Stimulated activated CD4-positive, alpha-beta T cell treated with anti-CD3 and anti-CD28 coated beads, Interleukin-4, amount 100 ng/mL, for 1 hour (primary cell): ENCODE data around the gene CRACDL.

Experiments used
- DNase-seq: peaks from one replicate; pipeline ENCODE4 v3.0.0-alpha.2; 2020

The CRACDL gene

DNA sequence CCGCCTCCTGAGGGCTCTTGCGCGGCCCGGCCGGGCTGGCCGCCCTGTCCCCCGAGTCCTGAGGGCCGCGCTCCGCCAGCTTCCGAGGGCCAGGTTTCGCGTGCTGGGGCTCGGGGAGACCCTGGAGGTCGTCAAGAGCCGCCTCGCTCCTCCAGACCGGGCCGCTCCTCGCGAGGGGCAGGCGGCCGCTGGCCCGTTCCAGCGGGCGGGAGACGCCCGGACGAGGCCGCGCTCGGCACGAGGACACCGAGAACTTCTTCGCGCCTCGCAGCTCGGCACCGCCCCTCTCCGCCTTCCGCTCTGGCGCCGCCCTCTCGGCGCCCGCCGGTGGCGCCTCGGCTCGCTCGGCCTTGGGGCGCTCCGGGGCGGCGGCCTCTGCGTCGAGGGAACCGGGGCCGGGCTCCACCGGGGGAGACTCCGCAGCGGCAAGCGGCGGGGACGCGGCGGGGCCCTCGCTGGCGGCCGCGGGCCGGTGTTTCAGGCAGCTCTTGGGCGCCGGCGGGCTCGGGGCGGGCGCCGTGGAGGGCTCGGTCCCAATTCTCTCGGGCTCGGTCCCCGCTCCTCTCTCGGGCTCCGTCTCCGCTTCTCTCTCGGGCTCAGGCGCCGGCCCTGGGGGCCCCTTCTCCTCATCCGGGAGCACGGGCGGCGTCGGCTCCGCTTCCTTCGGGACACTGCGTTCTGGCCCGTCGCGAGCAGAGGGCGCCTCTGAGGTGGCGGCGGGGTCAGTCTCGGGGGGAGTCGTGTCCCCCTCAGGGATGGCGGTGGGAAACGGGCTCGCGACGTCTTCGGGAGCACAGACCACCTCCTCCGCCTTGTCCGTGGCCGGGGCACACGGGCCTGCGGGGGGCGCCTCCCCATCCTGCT lies 113.5 kb downstream of the CRACDL start:
- DNase-seq, result peak; percentile 69

DNA sequence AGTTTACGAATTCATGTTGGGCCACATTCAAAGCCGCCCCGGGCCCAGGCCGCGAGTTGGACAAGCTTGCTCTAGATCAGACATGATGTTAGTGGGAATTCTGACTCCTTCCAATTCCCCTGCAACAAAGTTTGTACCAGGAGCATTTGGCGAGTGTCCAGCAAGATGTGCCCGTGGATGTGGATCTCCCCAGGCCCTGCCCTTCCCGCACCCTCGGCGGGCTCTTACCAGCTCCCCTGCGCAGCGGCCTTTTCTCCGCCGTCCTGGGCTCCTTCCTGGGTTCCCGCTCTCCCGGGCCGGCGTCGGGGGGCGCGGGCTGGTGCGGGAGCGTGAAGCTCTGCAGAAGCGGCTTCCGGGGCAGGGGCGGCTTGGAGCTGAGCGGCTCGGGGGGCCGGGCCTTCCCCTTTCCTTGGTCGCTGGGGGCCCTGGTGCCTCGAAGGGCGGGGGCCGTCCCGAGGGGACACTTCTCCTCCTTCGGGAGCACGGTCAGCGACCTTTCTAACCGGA lies 114.3 kb downstream of the CRACDL start:
- no peak for DNase-seq

DNA sequence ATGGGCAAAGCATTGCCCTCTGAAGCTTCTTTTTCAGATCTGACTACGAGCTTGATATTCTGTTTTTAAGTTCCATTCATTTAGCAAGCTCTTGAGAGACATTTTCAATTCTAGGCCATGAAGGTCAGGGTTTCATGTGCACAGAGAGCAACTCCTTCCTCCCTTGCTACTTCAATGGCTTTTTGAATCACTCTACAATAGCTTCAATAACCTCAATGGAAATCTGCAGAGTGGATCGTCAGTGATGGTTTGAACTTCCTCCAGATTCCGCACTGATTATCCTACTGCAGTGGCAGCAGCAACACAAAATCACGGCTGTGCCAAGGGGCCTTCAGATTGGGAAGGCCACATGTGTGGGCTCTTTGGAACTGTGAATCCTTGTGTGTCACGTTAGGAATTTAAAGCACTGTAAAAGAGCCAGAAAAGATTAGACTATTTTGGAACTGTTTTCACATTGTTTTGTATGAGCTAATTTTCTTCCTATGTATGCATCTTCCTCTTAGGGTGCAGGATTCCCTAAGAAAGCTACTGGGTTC lies 116.7 kb downstream of the CRACDL start:
- DNase-seq, result no peak

DNA sequence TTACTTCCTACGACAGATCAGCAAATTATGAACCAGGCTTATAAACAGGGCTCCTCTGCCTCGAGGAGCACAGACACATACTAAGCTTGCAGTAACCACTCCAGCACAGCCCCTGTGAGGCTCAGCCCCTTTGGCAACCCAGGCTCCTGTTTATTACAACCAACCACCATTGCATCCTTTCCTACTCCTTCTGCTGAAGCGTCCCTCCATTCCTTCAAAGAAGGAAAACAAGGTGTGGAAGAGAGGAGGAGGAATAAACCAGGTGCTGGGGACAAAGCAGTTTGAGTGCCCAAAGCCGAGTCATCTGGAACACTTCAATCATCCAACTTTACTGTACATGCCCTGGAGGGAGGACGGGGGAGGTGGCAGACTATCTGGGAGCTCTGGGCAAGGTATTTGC lies 117.9 kb downstream of the CRACDL start:
- no peak for DNase-seq

DNA sequence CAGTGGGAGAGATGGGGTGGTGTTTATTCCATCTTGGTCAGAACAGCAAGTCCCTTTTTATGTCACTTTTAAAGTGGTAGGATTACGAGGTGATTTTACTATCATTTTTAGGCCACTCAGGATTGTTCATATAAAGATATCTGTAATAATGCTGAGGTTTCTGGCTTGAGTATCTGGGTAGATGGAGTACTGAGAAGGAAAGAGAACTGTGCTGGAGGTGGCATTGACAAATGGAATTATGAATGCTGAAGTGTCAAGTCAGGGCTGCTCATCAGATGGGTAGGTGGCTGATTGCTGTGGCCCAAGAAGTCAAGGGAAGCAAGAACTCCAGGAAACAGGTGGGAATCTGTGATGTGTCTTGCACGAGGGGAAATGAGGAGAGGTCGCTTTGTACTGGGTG lies 119.7 kb downstream of the CRACDL start:
- no peak for DNase-seq

DNA sequence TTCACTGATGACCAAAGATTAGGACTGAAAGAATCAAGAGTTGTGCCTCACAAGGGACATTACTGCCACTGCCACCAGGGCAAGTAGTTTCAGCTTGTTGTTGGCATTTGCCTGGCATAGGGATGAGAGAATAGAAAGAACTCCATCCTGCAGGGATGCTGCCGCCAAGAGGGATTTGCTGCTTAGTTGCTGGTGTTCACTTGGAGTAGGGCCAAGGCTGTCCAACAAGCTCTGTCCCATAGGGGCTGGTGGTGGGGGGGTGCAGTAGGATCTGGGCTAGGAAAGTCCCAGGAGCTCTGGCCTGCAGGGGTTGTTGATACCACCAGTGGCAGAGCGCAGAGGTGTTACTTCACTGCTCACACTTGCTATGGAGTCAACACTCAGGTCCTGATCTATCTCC lies 120.2 kb downstream of the CRACDL start:
- no peak for DNase-seq

DNA sequence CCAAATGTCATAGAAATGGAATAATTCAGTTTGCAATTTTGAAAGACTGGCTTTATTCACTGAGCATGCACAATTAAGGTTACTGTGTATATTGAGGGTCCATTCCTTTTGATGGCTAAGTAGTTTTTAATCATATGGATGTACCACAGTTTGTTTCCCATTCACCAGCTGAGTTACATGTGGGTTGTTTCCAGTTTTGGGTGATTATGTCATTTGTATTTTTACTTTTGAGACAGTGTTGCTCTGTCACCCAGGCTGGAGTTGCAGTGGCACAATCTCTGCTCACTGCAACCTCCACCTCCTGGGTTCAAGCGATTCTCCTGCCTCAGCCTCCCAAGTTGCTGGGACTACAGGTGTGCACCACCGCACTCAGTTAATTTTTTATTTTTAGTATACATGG lies 124.3 kb downstream of the CRACDL start:
- DNase-seq, result no peak

DNA sequence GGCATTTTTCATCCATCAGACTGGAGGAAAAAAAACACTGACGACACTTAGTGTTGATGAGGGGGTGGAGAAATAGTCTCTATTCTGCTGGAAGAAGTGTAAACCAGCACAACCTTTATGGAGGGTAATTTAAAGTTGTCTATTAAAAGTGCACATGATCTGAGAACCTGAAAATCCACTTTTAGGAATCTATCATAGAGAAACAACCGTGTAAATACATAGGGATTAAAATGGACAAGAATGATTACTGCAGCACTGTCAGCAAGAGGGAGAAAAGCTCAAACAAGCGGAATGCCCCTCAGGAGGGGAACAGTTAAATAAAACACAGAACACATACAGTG lies 125.5 kb downstream of the CRACDL start:
- DNase-seq, result no peak

DNA sequence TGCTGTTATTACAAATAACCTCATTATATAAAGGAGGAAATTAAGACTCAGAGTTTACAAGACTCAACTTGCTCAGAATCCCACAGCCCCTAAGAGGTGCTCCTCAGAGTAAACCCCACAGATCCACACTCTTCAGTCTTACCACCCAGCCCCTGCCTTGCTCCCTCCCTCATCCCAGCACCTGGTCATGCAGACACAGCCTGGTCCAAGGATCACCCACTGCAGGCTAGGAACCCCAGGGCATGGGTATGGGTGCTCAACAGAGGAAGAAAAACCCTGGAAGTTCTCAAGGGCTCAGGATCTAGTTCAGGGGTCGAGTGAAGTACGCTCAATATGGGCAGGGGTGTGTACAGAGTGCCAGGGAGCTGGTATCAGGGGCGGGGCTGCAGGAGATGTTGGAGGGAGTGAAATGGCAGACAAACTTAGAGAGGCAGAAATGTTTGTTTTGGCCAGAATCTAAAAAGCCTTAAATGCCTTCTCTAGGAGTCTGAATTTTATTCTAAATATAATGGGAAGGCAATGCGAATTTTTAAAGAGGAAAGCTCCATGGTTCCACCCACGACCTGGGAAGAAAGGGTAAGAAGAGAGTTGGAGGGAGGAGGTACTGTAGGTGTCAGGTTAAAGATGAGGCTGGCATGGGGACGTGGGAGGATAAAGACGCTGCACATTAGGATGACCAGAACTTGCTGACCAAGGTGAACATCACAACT lies 126.0 kb downstream of the CRACDL start:
- DNase-seq, result no peak

DNA sequence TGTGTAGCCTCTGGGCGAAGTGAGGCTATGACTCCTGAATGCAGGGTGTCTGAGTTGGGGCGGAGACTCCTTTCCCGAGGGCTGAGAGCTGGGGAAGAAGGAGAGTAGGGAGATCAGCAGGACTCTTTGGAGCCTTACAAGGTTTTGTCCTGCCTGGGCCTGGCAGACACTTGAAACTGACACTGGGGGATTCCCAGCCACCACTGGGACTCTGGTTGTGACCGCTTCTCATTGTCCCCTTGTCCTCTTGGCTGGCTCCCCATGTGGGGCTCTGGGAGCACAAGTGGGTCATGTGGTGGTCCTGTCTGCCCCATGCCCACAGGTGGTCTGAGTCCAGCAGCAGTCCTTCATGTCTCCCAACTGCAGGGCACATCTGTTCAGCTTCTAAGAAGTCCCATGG lies 126.9 kb downstream of the CRACDL start:
- DNase-seq, result no peak

DNA sequence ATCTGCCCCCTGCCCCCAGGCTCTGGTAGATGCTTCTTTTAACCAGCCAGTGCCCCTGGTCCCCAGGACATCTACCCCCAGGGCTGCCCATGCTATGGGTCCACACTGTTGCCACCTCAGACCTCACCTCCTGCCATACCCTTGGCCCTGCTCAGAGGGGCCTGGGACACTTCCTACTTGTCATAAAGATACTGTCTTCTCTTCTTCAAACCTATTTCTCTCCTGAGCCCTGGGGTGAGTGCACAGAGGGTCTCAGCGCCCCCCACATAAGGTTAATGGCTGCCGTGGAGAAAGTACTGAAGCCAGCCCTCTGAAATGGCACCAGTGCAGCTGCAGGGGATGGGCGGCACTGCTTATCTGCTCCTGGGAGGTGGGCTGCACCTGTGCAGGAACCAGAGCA lies 127.5 kb downstream of the CRACDL start:
- DNase-seq, result no peak

DNA sequence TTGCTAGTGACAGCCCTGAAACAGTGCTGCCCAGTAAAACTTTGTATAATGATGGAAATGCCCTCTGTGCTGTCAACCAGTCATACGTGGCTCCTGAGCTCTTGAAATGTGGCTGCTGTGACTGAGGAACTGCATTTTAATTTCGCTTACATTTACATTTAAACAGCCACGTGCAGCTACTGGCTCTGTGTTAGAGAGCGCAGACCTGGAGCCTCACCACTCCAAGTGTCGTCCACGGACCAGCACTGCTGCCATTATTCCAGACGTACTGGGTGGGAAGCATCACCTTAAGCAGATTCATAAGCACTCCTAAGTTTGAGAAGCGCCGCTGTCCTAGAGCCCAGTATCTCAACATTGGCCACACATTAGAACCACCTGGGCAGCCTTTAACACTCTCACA lies 128.1 kb downstream of the CRACDL start:
- DNase-seq, result no peak

DNA sequence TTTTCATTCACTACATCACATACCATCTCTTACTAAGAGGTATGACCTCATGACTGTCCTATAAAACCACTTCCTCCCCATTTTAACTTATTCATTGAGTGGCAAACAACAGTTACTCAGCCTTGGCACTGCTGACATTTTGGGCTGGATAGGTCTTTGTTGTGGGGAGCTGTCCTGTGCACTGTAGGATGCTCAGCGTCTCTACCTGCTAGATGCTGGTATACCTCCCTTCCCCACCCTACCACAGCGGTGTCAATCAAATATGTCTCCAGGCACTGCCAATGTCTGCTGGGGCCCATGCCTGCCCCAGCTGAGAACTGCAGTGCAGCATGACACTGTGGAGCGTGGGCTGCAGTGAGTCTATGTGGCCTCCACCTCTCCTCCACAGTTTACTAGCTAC lies 128.8 kb downstream of the CRACDL start:
- DNase-seq, result no peak

DNA sequence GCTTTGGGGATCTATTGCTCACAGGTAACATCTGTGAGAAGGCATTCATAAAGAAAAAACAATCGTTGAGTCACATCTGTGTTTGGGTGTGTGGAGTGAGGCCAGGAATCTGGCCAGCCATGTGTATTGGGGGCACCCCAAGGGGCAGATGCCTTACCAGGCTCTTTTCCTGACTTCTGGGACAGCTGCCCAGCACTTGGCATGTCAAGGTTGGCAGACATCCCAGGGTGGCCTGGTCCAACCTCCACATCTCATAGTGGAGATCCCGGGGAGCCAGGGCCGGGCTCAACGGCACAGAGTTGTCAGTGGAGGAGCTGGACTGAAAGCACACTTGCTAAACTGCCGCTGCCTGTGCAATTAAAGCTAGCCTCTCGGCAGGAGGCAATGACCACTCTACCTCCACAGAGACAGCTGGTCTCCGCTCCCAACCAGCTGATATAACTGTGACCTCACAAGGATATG lies 129.8 kb downstream of the CRACDL start:
- no peak for DNase-seq

DNA sequence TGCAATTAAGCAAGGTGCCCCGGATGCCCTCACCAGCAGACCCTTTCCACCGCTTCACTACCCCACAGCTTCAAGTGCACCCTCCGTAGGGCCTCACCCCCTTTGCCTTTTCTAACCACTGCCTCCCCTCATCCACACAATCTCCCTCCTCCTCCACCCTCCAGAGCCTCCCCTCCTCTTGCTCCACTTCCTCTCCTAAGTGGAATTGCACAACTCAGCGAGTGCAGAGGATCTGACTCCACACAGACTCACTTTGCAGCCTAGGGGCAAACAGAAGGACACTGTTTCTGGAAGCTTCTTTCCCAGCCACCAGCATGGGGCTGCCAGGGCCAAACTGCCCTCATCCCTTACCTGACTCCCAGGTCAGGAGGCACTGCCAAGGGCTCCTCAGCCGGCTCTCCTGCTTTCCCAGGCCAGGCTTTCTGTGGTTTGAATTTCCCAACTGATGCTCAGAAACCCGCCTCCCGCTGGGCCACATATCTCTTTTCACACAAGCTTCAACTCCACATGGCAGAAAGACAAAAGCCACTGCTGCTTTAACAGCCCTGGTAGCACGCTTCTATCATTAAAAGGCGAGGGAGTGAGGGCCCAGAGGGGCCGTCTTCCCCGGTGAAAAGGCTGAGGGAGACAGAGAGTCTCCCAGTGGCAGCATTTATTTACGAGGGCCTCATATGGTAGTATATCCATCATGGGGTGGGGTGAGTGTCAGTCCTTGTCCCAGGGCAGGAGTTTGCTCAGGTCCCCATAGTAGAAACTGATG lies 130.4 kb downstream of the CRACDL start:
- no peak for DNase-seq

DNA sequence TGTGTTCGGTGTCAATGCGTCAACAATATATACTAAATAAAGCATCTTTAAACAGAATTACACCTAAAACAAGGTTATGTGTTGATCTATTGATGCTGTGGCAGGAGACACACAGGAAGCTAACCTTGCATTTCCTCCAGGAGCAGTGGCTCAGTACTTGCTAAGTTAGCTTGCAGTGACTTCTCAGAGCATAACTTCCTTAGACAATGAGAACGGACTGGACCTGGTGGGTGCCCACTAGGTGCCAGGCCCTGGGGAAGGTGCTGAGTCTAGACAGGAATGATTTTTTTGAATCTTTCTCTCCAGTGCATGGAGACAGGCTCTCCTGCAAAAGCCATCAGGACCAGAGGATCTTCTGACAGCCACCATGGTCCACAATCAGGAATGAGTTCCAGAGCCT lies 131.3 kb downstream of the CRACDL start:
- DNase-seq, result no peak

DNA sequence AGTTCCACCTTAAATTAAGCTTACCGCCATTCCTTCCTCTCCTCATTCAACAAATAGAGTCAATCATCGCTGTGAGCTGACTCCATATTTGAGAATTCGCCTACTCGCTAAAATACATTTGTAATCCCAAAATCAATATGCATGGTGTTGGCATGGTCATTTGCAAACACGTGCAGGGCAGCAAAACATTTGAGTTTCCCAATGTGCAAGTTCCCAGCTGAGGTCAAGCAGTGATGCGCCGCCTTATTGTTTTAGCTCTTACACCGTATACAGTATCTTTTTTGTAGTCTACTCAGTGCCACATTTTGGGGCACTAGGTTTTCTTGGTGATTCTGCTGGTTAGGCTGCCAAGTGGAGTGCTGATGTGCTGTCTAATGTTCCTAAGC lies 131.8 kb downstream of the CRACDL start:
- no peak for DNase-seq

DNA sequence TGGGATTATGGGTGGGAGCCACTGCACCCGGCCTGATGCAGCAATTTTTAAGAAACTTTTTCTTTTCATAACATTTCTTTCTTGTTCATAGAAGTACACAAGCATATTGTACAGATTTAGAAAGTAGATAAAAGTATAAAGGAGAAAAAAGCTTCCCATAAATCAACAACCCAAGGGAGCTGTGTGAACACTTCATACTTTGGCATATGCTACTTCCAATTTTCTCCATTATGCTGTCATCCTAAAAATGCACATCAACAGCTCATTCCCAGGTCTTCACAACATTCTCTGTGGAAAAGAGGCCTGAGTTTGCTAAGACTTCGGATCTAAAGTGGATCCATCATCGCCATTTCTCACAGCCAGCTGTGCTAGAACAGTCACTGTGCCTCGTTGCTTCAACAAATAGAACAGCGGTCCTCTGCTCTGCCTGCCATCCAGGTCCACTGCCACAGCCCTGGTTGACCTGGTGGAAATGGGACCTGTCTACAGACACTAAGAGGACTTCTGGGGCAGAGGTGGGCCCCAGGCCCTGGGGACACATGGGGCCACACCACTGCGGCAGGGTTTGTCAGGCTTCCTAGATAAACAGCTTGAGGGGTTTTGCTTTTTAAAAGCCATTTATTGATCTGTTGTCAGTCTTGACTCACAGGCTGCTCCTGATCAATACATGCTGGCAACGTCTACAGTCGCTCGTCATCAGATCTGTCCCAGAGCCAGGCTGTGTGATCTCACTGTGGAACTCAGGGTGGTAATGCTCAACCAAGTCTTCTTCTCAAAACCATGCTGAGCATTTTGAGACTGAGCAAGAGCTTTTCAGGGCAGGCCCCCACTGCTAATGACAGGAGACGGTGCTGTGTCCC lies 132.4 kb downstream of the CRACDL start:
- DNase-seq, result no peak

DNA sequence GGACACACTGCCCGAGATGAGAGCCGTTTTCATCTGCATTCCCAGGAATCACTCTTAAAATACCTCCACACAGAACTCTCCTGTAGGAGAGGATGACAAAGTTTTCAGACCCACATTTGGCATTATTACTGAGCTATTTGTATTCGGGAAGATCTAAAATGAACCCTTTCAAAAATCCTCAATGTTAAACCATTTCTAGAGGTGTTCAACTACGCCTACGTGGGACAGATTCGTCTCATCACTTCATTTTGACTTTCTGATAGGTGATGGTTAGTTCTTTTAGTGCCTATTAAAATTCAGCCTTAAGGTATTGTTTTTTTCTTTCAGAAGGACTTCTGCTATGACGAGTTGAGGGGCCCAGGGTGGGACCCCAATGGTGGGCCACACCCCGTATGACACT lies 133.7 kb downstream of the CRACDL start:
- DNase-seq, result no peak

DNA sequence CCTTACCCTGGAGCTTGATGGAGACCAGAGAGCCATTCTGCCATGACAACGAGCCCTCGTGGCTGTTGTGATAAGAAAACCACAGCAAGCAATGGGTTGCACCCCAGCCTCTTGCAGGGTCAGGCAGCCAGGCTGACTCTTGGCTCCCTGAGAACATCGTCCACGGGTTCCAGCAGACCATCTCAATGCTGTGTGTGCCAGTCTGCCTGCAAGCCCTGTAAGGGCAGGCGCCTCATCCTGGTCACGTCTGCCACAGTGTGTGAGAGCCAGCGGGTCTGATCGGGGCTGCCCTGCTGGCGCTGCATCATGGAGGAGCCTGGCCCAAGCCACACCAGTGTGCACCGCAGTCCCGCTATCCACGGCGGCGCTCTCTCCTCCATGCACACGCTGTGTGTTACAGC lies 134.1 kb downstream of the CRACDL start:
- no peak for DNase-seq

DNA sequence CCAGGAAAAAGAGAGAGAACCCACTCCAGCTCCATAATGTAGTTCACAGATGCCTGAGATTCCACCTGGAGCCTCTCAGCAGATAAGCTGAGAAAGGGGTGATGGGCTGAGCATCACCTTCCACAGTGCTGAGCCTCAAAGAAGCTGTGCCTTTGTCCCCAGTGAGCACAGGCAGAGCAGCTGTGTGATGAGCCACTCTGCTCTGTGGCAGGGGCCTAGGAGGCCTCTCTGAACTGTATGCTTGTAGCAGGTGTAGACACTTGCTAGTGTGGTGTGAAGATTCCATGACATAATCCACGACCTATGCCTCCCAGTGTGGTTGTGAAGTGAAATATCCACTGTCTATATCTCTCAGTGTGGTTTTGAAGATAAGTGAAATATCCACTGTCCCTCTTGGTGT lies 134.7 kb downstream of the CRACDL start:
- no peak for DNase-seq

DNA sequence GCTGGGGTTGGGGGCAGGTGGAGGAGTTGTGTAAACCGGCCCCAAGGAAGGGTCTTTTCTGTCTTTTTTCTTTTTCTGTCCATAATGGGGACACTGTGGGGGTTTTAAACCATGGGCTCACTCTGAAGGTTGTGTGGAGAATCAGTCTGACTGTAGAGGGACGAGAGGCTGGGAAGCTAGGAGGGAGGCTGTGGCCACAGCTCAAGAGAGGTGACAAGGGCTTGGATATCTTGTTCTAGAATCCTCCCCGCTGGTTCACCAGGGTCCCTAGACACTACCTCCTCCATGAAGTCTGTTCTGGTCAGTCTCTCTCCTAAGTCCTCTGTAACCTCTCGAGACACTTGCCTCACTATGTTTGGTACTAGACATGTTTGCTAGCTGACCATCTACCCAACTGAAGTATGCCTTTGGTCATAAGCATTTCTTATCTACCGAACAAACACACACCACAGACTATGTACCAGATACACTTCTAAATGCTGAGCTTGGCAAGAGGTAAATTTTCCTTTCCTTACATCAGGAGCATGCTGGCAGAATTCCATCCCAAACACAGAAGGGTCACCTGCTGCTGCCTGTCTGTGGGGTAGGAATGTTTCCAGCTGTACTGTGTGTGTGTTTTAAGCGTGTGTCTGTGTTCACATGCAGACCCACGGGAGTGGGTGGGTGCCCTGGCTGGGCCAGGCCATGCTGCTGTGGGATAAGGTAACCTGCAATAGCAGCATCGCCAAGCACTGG lies 135.5 kb downstream of the CRACDL start:
- no peak for DNase-seq
